PFSK-1 (cell line): ENCODE results near the gene TCF3.
A peak's percentile ranks its signal among the peaks of the same experiment; 100 is the strongest.

ENCODE experiments used
- FOXP2 ChIP-seq: optimal IDR thresholded peaks from 2 replicates; pipeline ENCODE3; 2011; ENCODE audit warnings: borderline replicate concordance, control low read depth, inconsistent platforms; ENCODE audit not compliant: insufficient read depth; ENCODE audit errors: extremely low read length, extremely low read depth
- POLR2AphosphoS5 ChIP-seq: IDR thresholded peaks from 2 replicates; pipeline ENCODE4 v1.6.1; 2012; ENCODE audit warnings: low read depth, mild to moderate bottlenecking, control low read depth, low read length, moderate library complexity
- REST ChIP-seq, 2 experiments: IDR thresholded peaks; 2 replicates each; pipeline versions ENCODE4 v1.6.1 to v1.8.0; 2011 to 2012; ENCODE audit warnings: low read depth in 2 of 2, low read length in 2 of 2, control low read depth in 1 of 2, inconsistent platforms in 1 of 2, mild to moderate bottlenecking in 1 of 2, moderate library complexity in 1 of 2; ENCODE audit not compliant: insufficient read depth in 1 of 2
- SIN3A ChIP-seq: IDR thresholded peaks from 2 replicates; pipeline ENCODE4 v1.6.1; 2012; ENCODE audit warnings: mild to moderate bottlenecking, low read length, moderate library complexity, borderline replicate concordance; ENCODE audit not compliant: insufficient read depth
- TAF1 ChIP-seq: IDR thresholded peaks from 2 replicates; pipeline ENCODE4 v1.6.1; 2012; ENCODE audit warnings: low read length, control low read depth, borderline replicate concordance; ENCODE audit not compliant: insufficient read depth

TCF3 gene

GRCh38 chr19:1592024-1592754 is 60.2 kb downstream of the TCF3 start:
- peak; percentile 83 for TF ChIP-seq FOXP2
- TF ChIP-seq TAF1: peak; percentile 97
- TF ChIP-seq POLR2AphosphoS5: peak; percentile 84; the same call in 1 of the 2 replicates
- TF ChIP-seq REST (IDR thresholded peaks at IDR 0.05; ENCODE audit: insufficient read depth in 1 of 2, low read depth in 2 of 2, low read length in 2 of 2): peak in 1 of 2 experiments; percentile 60; a peak in 2 of 4 replicates
- TF ChIP-seq SIN3A: no peak

GRCh38 chr19:1591421-1592023 is 60.9 kb downstream of the TCF3 start:
- TF ChIP-seq SIN3A: peak; percentile 16; the same call in 1 of the 2 replicates
- TF ChIP-seq TAF1: no peak

GRCh38 chr19:1590641-1591397 is 61.6 kb downstream of the TCF3 start:
- TF ChIP-seq REST (IDR thresholded peaks at IDR 0.05; ENCODE audit: insufficient read depth in 1 of 2, low read depth in 2 of 2, low read length in 2 of 2) (no peak), TAF1 (0 out of 2 replicates have a peak, but pooled peaks have one; percentile 2)

GRCh38 chr19:1587872-1588271 is 64.5 kb downstream of the TCF3 start:
- TF ChIP-seq TAF1: no peak

GRCh38 chr19:1585243-1585580 is 67.2 kb downstream of the TCF3 start:
- TF ChIP-seq FOXP2 (no peak), TAF1 (no peak), REST (IDR thresholded peaks at IDR 0.05; ENCODE audit: insufficient read depth in 1 of 2, low read depth in 2 of 2, low read length in 2 of 2) (no peak), POLR2AphosphoS5 (no peak), SIN3A (no peak)

GRCh38 chr19:1584500-1585242 is 67.7 kb downstream of the TCF3 start:
- TF ChIP-seq SIN3A (no peak), FOXP2 (no peak), TAF1 (no peak), REST (IDR thresholded peaks at IDR 0.05; ENCODE audit: insufficient read depth in 1 of 2, low read depth in 2 of 2, low read length in 2 of 2) (no peak), POLR2AphosphoS5 (no peak)
